Natural killer cell (primary cell): ENCODE measurements around the gene GMPR. TPM values are rescaled to one million over a fixed set of nuclear protein-coding genes. Genes with fewer than 3 reads are reported as not detected.

Source experiments
- ATAC-seq, 3 donors: fragments of 150-1000 bp in 2 of 3; fragments of 200-7000 bp in 1 of 3; cut with Tn5 transposase; 1 replicate in 1 of 3; 2 replicates in 2 of 3; pipeline ENCODE4 v1.10.0; 2021; ENCODE audit warnings: mild to moderate bottlenecking in 2 of 3, moderate library complexity in 2 of 3
- DNase-seq, 2 donors: peaks; one replicate each; pipeline versions ENCODE4 v3.0.0 to v3.0.0-alpha.2; 2013 to 2021; ENCODE audit warnings: mixed read lengths in 1 of 2
- H3K27ac ChIP-seq: one replicate; pipeline ENCODE4 v1.5.1; 2013; ENCODE audit warnings: mild to moderate bottlenecking, low read length
- H3K27me3 ChIP-seq: one replicate; pipeline ENCODE4 v1.6.1; 2013; ENCODE audit warnings: low read length; ENCODE audit not compliant: control insufficient read depth, insufficient read depth
- H3K36me3 ChIP-seq: one replicate; pipeline ENCODE4 v1.6.1; 2013; ENCODE audit warnings: low read length; ENCODE audit not compliant: control insufficient read depth, insufficient read depth
- H3K4me1 ChIP-seq: one replicate; pipeline ENCODE4 v1.6.1; 2013; ENCODE audit warnings: low read length; ENCODE audit not compliant: control insufficient read depth, insufficient read depth
- H3K4me3 ChIP-seq: one replicate; pipeline ENCODE4 v1.5.1; 2013; ENCODE audit warnings: low read length
- H3K9me3 ChIP-seq: one replicate; pipeline ENCODE4 v1.6.1; 2013; ENCODE audit warnings: low read length; ENCODE audit not compliant: control insufficient read depth, insufficient read depth
- H3K27ac Mint-ChIP-seq, 2 donors: one replicate each; pipeline ENCODE4 v1.8.0; 2022; ENCODE audit warnings: mild to moderate bottlenecking in 2 of 2, mixed read lengths in 2 of 2, moderate library complexity in 1 of 2
- H3K27me3 Mint-ChIP-seq, 2 donors: one replicate each; pipeline ENCODE4 v1.8.0; 2022; ENCODE audit warnings: low read depth in 2 of 2, mixed read lengths in 2 of 2
- H3K36me3 Mint-ChIP-seq: one replicate; pipeline ENCODE4 v1.8.0; 2022; ENCODE audit warnings: mixed read lengths
- H3K4me1 Mint-ChIP-seq, 2 donors: one replicate each; pipeline ENCODE4 v1.8.0; 2022; ENCODE audit warnings: mixed read lengths in 2 of 2
- H3K4me3 Mint-ChIP-seq: one replicate; pipeline ENCODE4 v1.8.0; 2022; ENCODE audit warnings: mild to moderate bottlenecking, moderate library complexity, mixed read lengths
- H3K9me3 Mint-ChIP-seq, 2 donors: one replicate each; pipeline ENCODE4 v1.8.0; 2022; ENCODE audit warnings: mixed read lengths in 2 of 2
- WGBS: methylation state at CpG from one replicate; pipeline ENCODE4 v1.1.7; 2013; ENCODE audit warnings: missing lambda C conversion rate; ENCODE audit not compliant: insufficient coverage; 5-methylcytosine and 5-hydroxymethylcytosine counted together
- intact Hi-C: fragments of 100-400 bp; cut with micrococcal nuclease; formaldehyde crosslinking; loops from one replicate; pipeline ENCODE4 v1.14.2; 2022
- total RNA-seq, 4 donors: library from RNA; stranded (reverse); fragments of 120-200 nt in 1 of 4; gene quantifications; one replicate each; pipeline versions ENCODE4 v1.2.3 to v1.2.4, GENCODE V29; 2013 to 2022
- TF ChIP-seq, protein P1 (sequence below): fragments of 200-600 bp; IDR thresholded peaks from one replicate; pipeline ENCODE4 v1.8.0; 2022; ENCODE audit warnings: antibody characterized with exemption

Gene GMPR
- total RNA-seq, 3 donors from 2014 or later (not counting 1 experiment from before 2014, with no cell fraction given) = 0.95 to 3.4 (median 3.2) TPM

DNA sequence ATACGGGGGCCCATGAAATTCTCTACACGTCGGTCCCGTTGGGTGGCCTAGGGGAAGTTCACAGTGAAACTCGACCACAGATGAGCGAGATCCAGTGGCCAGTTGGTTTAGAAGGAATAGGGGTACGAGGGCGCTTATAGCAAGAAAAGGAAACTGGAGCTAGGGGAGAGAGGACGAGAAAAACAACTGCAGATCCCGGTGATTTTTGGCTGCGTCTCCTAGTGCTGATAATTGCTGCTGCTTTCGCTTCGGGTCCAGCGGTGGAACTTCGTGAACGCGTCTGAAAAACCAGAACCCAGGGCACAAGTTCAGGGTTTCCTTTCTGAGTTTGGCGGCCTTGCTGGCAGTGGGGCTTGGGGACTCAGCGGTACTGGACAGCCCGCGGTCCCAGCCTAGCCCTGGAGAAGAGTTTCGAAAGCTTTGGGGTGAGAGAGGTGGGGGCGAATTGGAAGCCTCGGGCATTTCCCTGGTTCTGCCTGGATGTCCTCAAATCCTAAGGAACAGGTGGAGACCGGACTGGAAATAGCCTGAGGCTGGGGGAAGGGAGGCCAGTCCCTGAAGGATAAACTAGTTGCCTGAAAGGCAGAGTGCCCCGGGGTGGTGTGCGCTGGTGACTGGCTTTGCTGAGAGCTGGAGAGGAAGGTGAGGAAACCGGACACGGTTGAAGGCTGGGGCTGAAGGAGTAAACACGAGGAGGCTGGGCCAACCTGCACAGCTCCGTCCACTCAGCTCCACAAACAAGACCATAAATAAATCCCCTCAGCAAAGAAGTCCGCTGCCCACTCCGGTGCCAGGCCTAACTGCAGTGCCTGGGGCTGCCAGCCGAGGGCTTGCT is 793 bp downstream of the GMPR start:
- Histone ChIP-seq H3K36me3 (no peaks in the 10 kb centered on the region), H3K27me3 (peaks cover 3% of the 10 kb centered on the region), H3K4me1 (peaks cover 22% of the 10 kb centered on the region), H3K4me3 (peak overlapping the region; percentile 71), H3K27ac (no peak overlapping the region), H3K9me3 (no peaks in the 10 kb centered on the region)
- Mint-ChIP-seq H3K27me3 (peaks cover 19 to 32% of the 10 kb centered on the region in 2 donors), H3K4me1 (peaks cover 23 to 31% of the 10 kb centered on the region in 2 donors), H3K27ac (peak overlapping the region; percentile 53 to 86), H3K4me3 (peak overlapping the region; percentile 95), H3K9me3 (no peaks in the 10 kb centered on the region), H3K36me3 (no peaks in the 10 kb centered on the region)
- ATAC-seq = peak; percentile 21 to 35 (median 26)
- TF ChIP-seq, protein P1, sequence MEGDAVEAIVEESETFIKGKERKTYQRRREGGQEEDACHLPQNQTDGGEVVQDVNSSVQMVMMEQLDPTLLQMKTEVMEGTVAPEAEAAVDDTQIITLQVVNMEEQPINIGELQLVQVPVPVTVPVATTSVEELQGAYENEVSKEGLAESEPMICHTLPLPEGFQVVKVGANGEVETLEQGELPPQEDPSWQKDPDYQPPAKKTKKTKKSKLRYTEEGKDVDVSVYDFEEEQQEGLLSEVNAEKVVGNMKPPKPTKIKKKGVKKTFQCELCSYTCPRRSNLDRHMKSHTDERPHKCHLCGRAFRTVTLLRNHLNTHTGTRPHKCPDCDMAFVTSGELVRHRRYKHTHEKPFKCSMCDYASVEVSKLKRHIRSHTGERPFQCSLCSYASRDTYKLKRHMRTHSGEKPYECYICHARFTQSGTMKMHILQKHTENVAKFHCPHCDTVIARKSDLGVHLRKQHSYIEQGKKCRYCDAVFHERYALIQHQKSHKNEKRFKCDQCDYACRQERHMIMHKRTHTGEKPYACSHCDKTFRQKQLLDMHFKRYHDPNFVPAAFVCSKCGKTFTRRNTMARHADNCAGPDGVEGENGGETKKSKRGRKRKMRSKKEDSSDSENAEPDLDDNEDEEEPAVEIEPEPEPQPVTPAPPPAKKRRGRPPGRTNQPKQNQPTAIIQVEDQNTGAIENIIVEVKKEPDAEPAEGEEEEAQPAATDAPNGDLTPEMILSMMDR = no peak
- intact Hi-C loops = loop anchor here (2.0 kb wide), 1 partner anchor 14 kb away; no protein-coding TSS in a partner anchor
- peak; percentile 21 to 41 for DNase-seq
- WGBS = 11% methylated on average over 34 of the region's 34 CpGs

DNA sequence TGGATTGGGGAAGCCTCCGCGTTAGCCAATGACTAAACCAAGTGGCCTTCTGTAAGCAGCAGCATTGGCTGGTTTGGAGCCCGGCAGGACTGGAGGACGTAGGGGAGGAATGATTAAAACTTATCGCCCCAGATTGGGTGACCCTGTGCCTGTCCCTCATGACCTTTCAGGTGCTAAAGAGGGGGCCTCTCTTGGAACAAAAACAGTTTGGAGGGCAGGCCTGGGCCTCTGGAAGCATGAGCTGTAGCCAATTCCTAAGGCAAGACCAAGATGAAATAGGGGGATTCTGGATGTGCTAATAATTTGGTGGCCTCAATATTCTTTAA is 1.4 kb downstream of the GMPR start:
- intact Hi-C loops = loop anchor here (2.0 kb wide), 1 partner anchor 13 kb away; no protein-coding TSS in a partner anchor
- no peak for ATAC-seq
- H3K36me3 ChIP-seq = no peaks in the 10 kb centered on the region
- H3K4me3 ChIP-seq = no peak overlapping the region
- Mint-ChIP-seq H3K4me3 (peak overlapping the region; percentile 95), H3K4me1 (peaks cover 23 to 31% of the 10 kb centered on the region in 2 donors), H3K36me3 (no peaks in the 10 kb centered on the region), H3K9me3 (no peaks in the 10 kb centered on the region), H3K27me3 (peaks cover 18 to 26% of the 10 kb centered on the region in 2 donors), H3K27ac (peak overlapping the region in 1 of 2 donors; percentile 86)
- no peak overlapping the region for H3K27ac ChIP-seq
- 48% methylated on average over 5 of the region's 5 CpGs for WGBS
- H3K27me3 ChIP-seq = peaks cover 3% of the 10 kb centered on the region
- peak in 1 of 2 donors; percentile 23 for DNase-seq
- no peaks in the 10 kb centered on the region for H3K9me3 ChIP-seq
- peaks cover 22% of the 10 kb centered on the region for H3K4me1 ChIP-seq
- TF ChIP-seq, protein P1 = no peak

DNA sequence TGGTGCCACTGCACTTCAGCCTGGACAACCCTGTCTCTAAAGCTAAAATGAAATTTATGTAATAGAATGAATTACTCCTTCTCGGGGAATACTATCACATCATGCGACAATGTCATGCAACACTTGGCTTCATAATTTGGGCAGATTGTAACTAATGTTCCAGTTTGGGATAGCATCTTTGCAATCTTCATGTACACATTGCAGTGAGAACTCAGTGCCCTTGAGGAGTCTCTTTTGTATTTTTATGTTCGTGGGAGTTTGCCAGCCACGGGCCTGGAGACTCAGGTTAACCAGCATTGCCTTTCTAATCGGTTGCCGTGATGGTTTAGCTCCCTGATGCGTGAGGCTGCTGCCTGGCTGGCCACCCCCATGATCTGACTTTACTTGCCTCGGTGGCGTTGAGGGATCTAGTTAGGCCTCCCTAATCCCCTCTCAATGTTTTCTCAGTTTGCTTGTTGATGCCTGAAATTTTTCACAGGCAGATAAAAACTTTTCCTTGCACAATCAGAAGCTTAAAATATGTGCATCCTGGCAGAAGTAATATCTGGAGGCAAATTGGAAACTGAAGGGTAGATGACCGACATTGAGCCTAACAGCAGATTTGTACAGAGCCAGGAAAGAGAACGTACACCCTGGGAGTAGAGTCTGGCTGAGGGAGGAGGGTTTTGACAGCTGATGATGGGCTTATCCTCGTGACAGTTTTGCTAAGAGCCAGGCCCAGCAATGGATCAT is 2.4 kb downstream of the GMPR start:
- intact Hi-C loops = no loop called here
- Histone ChIP-seq H3K27me3 (peaks cover 3% of the 10 kb centered on the region), H3K27ac (no peak overlapping the region), H3K4me1 (peaks cover 22% of the 10 kb centered on the region), H3K4me3 (no peak overlapping the region), H3K36me3 (no peaks in the 10 kb centered on the region), H3K9me3 (no peaks in the 10 kb centered on the region)
- no peak for DNase-seq
- 92% methylated on average over 12 of the region's 12 CpGs for WGBS
- Mint-ChIP-seq H3K4me1 (peaks cover 23 to 31% of the 10 kb centered on the region in 2 donors), H3K27me3 (peaks cover 15 to 23% of the 10 kb centered on the region in 2 donors), H3K36me3 (no peaks in the 10 kb centered on the region), H3K27ac (no peak overlapping the region), H3K9me3 (no peaks in the 10 kb centered on the region), H3K4me3 (no peak overlapping the region)
- no peak for ATAC-seq
- TF ChIP-seq, protein P1 = no peak
